GM19099 (cell line): ENCODE measurements around the gene LRP6.

Experiments
- POLR2A ChIP-seq: IDR thresholded peaks from 3 replicates; pipeline ENCODE4 v1.6.1; 2011; ENCODE audit warnings: low read depth; ENCODE audit not compliant: insufficient read length; ENCODE audit errors: extremely low read depth

The LRP6 gene

GRCh38 chr12:12266873-12267741, at the start of gene LRP6:
LRP6 (minus strand) TSS chr12:12267044; CDS start chr12:12266735, 309 bp downstream.
- TF ChIP-seq POLR2A, result peak; percentile 71

- TF ChIP-seq POLR2A, result no peak
Observed at GRCh38 chr12:12315838-12316237, 49.0 kb upstream of the LRP6 start.

GRCh38 chr12:12305568-12306300, 38.9 kb upstream of the LRP6 start:
- TF ChIP-seq POLR2A, result no peak

- no peak for TF ChIP-seq POLR2A
Observed at GRCh38 chr12:12302976-12303375, 36.1 kb upstream of the LRP6 start.

GRCh38 chr12:12301122-12301521, 34.3 kb upstream of the LRP6 start:
- TF ChIP-seq POLR2A, result no peak

GRCh38 chr12:12297201-12297830, 30.5 kb upstream of the LRP6 start:
- TF ChIP-seq POLR2A, result no peak

GRCh38 chr12:12294215-12295005, 27.6 kb upstream of the LRP6 start:
- TF ChIP-seq POLR2A, result no peak

GRCh38 chr12:12290206-12290605, 23.4 kb upstream of the LRP6 start:
- TF ChIP-seq POLR2A, result no peak

- no peak for TF ChIP-seq POLR2A
Observed at GRCh38 chr12:12286441-12286840, 19.6 kb upstream of the LRP6 start.

GRCh38 chr12:12282761-12283425, 16.0 kb upstream of the LRP6 start:
- TF ChIP-seq POLR2A, result no peak

- TF ChIP-seq POLR2A, result no peak
Observed at GRCh38 chr12:12282202-12282601, 15.4 kb upstream of the LRP6 start.

GRCh38 chr12:12281134-12281533, 14.3 kb upstream of the LRP6 start:
- TF ChIP-seq POLR2A, result no peak

GRCh38 chr12:12278899-12279298, 12.1 kb upstream of the LRP6 start:
- no peak for TF ChIP-seq POLR2A

- no peak for TF ChIP-seq POLR2A
Observed at GRCh38 chr12:12275874-12276273, 9.0 kb upstream of the LRP6 start.
